ENCODE results near the gene VRK3.

GRCh38 chr19:50000841-50001557 lies 24.2 kb downstream of the VRK3 start:
- TF ChIP-seq CTCF (conservative IDR thresholded peaks at IDR 0.05 in 1 of 2, IDR thresholded peaks at IDR 0.05 in 1 of 2; ENCODE audit: extremely low read depth in 1 of 2, insufficient read depth in 1 of 2, low read depth in 1 of 2, low read length in 2 of 2) = no peak
- no peak for TF ChIP-seq EZH2 (IDR thresholded peaks at IDR 0.05; ENCODE audit: borderline replicate concordance, low read length)

Measured in mammary epithelial cell (primary cell).